ENCODE data around the gene WRAP53. TPM values are rescaled to one million over a fixed set of nuclear protein-coding genes. Genes with fewer than 3 reads are reported as not detected.

WRAP53 gene
- total RNA-seq, 3 donors from 2014 or later: 5.1 to 9.9 (median 5.8) TPM

DNA sequence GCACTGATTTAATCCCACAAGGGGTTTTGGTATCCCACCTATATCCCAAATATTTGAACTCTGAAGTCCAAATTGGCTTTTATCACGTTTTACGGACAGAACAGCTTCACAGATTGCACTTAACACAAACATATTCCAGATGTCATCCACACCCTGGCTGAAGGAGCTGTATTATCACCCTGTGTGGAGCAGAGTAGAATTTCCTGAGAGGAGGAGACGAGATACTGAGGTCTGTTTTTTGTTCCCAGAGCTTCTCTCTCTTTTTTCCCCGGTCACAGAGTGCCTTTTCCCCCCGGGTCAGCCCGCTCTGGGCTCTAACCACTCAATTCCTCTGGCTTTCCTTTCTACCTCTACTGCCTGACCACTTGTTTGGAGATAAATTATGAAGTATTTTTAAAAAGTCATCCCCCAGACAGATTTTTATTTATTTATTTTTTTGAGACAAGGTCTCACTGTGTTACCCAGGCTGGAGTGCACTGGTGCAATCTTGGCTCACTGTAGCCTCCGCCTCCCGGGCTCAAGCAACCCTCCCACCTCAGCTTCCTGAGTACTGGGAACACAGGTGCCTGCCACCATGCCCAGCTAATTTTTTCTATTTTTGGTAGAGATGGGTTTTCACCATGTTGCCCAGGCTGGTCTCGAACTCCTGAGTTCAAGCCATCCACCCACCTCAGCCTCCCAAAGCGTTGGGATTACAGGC lies 59.9 kb downstream of the WRAP53 start:
- TF ChIP-seq, protein P1, sequence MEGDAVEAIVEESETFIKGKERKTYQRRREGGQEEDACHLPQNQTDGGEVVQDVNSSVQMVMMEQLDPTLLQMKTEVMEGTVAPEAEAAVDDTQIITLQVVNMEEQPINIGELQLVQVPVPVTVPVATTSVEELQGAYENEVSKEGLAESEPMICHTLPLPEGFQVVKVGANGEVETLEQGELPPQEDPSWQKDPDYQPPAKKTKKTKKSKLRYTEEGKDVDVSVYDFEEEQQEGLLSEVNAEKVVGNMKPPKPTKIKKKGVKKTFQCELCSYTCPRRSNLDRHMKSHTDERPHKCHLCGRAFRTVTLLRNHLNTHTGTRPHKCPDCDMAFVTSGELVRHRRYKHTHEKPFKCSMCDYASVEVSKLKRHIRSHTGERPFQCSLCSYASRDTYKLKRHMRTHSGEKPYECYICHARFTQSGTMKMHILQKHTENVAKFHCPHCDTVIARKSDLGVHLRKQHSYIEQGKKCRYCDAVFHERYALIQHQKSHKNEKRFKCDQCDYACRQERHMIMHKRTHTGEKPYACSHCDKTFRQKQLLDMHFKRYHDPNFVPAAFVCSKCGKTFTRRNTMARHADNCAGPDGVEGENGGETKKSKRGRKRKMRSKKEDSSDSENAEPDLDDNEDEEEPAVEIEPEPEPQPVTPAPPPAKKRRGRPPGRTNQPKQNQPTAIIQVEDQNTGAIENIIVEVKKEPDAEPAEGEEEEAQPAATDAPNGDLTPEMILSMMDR (IDR thresholded peaks at IDR 0.05): no peak
- ATAC-seq (no peak), DNase-seq (no peak)
- Histone ChIP-seq H3K4me1 (ENCODE audit: low read depth) (no peaks in the 10 kb centered on the region), H3K4me3 (no peak overlapping the region), H3K9me3 (no peaks in the 10 kb centered on the region), H3K36me3 (ENCODE audit: low read depth) (no peaks in the 10 kb centered on the region)
- intact Hi-C loops (cut with DNase I, micrococcal nuclease): loop anchor here in 1 of 2 donors (10.0 kb wide), 1 partner anchor 237 kb away; no protein-coding TSS in a partner anchor

DNA sequence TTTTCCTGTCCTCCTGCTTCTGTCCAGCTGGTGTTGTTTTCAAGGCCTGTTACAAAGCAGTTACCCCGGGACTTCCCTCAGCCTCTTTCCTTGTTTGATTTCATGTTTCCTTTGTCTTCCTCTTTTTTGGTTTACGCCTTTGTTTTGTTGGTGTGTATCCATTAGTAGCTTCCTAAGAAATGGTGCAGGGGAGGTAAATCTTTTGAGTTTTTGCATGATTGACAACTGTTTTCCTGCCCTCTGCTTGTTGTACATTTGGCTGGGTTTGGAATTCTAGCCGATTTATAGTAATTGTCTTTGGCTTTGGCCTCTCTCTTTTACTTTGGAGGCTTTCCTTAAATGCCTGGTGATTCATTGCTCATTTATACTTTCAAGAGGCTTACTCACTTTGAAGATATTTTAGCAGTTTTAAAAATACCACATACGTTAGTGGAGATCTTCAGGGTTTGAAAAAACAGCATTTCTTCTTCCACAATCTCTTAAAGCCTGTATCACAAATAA lies 62.1 kb downstream of the WRAP53 start:
- H3K36me3 ChIP-seq (ENCODE audit: low read depth): no peaks in the 10 kb centered on the region
- TF ChIP-seq, protein P1 (IDR thresholded peaks at IDR 0.05): no peak
- no peaks in the 10 kb centered on the region for H3K9me3 ChIP-seq
- ATAC-seq (no peak), DNase-seq (no peak)
- no peak overlapping the region for H3K4me3 ChIP-seq
- intact Hi-C loops (cut with DNase I, micrococcal nuclease): no loop called here
- H3K4me1 ChIP-seq (ENCODE audit: low read depth): no peaks in the 10 kb centered on the region

Other genes with a start within 250 kb of the WRAP53 start
- 1 to 10 TPM; 1.4 to 3.0 (median 2.2) TPM for gene FGF11, start 249.0 kb upstream of the WRAP53 start, total RNA-seq
- 1 to 10 TPM; 6.0 to 8.3 (median 7.7) TPM for gene CHRNB1, start 243.4 kb upstream of the WRAP53 start, total RNA-seq
- 10 to 100 TPM; 16.6 to 93.9 (median 18.5) TPM for gene ZBTB4, start 208.8 kb upstream of the WRAP53 start, total RNA-seq
- gene SLC35G6, start 207.0 kb upstream of the WRAP53 start, total RNA-seq: not detected
- gene POLR2A, start 204.1 kb upstream of the WRAP53 start, total RNA-seq: 100 to 1,000 TPM; 101 to 124 (median 118) TPM
- 10 to 100 TPM; 11.6 to 69.4 (median 15.8) TPM for gene TNFSF12, start 139.4 kb upstream of the WRAP53 start, total RNA-seq
- gene TNFSF13, start 129.7 kb upstream of the WRAP53 start, total RNA-seq: 10 to 100 TPM; 41.0 to 74.6 (median 73.3) TPM
- gene SENP3, start 126.6 kb upstream of the WRAP53 start, total RNA-seq: 10 to 100 TPM; 27.9 to 60.2 (median 37.7) TPM
- gene CD68, start 108.8 kb upstream of the WRAP53 start, total RNA-seq: 10 to 100 TPM; 41.4 to 91.9 (median 50.7) TPM
- 100 to 1,000 TPM in 1 of 3 donors, 10 to 100 TPM in 2; 55.2 to 101 (median 94.5) TPM for gene MPDU1, start 104.6 kb upstream of the WRAP53 start, total RNA-seq
- gene SOX15, start 98.4 kb upstream of the WRAP53 start, total RNA-seq: 1 to 10 TPM in 1 of 3 donors, under 1 TPM in 2; 0.38 to 4.4 (median 0.41) TPM
- 10 to 100 TPM; 23.0 to 53.3 (median 28.1) TPM for gene FXR2, start 73.6 kb upstream of the WRAP53 start, total RNA-seq
- gene SAT2, start 60.7 kb upstream of the WRAP53 start, total RNA-seq: 100 to 1,000 TPM in 1 of 3 donors, 10 to 100 TPM in 2; 49.1 to 104 (median 76.9) TPM
- under 1 TPM in 2 of 3 donors, not detected in 1; 0.25 to 0.89 TPM for gene SHBG, start 58.3 kb upstream of the WRAP53 start, total RNA-seq
- 1 to 10 TPM in 1 of 3 donors, under 1 TPM in 2; 0.41 to 8.7 (median 0.67) TPM for gene ATP1B2, start 37.6 kb upstream of the WRAP53 start, total RNA-seq
- 10 to 100 TPM; 33.9 to 75.2 (median 57.0) TPM for gene TP53, start 987 bp upstream of the WRAP53 start, total RNA-seq
- 1 to 10 TPM in 1 of 3 donors, under 1 TPM in 2; 0.31 to 1.3 (median 0.35) TPM for gene EFNB3, start 16.7 kb downstream of the WRAP53 start, total RNA-seq
- under 1 TPM; 0.19 to 0.70 (median 0.29) TPM for gene DNAH2, start 29.3 kb downstream of the WRAP53 start, total RNA-seq
- gene KDM6B, start 145.7 kb downstream of the WRAP53 start, total RNA-seq: 10 to 100 TPM; 44.3 to 73.6 (median 54.6) TPM
- 1 to 10 TPM; 3.5 to 8.5 (median 6.9) TPM for gene TMEM88, start 166.6 kb downstream of the WRAP53 start, total RNA-seq
- 10 to 100 TPM; 51.2 to 73.5 (median 58.2) TPM for gene NAA38, start 169.1 kb downstream of the WRAP53 start, total RNA-seq
- gene CYB5D1, start 169.5 kb downstream of the WRAP53 start, total RNA-seq: 10 to 100 TPM; 11.5 to 17.0 (median 12.2) TPM
- gene CHD3, start 200.3 kb downstream of the WRAP53 start, total RNA-seq: 100 to 1,000 TPM in 1 of 3 donors, 10 to 100 TPM in 2; 52.7 to 151 (median 56.5) TPM
- gene RNF227, start 227.8 kb downstream of the WRAP53 start, total RNA-seq: 1 to 10 TPM; 1.4 to 3.0 (median 2.4) TPM
- gene KCNAB3, start 241.4 kb downstream of the WRAP53 start, total RNA-seq: 1 to 10 TPM; 3.3 to 5.5 (median 3.9) TPM
- gene TRAPPC1, start 243.5 kb downstream of the WRAP53 start, total RNA-seq: 100 to 1,000 TPM in 2 of 3 donors, 10 to 100 TPM in 1; 86.2 to 116 (median 114) TPM
- 10 to 100 TPM; 23.7 to 34.5 (median 31.4) TPM for gene CNTROB, start 243.7 kb downstream of the WRAP53 start, total RNA-seq

All from mucosa of descending colon (tissue), 3 donors.